Body of pancreas (tissue), 4 donors: ENCODE results near the gene ST3GAL4. TPM values are rescaled to one million over a fixed set of nuclear protein-coding genes. Genes with fewer than 3 reads are reported as not detected.
A peak's percentile ranks its signal among the peaks of the same experiment; 100 is the strongest.

Experiments used
- ATAC-seq: fragments of 150-250 bp; one replicate; pipeline ENCODE4 v1.9.1; 2016
- DNase-seq, 4 donors: peaks; one replicate each; pipeline ENCODE4 v3.0.0-alpha.2; 2019
- H3K27ac ChIP-seq, 4 donors: fragments of 200-600 bp; sonication (generic); 1 replicate in 3 of 4; 2 replicates in 1 of 4; pipeline versions ENCODE4 v1.5.1 to v1.6.1; 2016 to 2019; ENCODE audit warnings: mild to moderate bottlenecking in 1 of 4, mixed read lengths in 1 of 4, moderate library complexity in 1 of 4
- H3K27me3 ChIP-seq, 2 donors: fragments of 200-600 bp; sonication (generic); one replicate each; pipeline ENCODE4 v1.6.0; 2016; ENCODE audit warnings: mild to moderate bottlenecking in 1 of 2
- H3K36me3 ChIP-seq, 2 donors: fragments of 200-600 bp; sonication (generic); replicated peaks in 1 of 2; 2 replicates each; pipeline ENCODE4 v1.5.1; 2016; ENCODE audit warnings: low read depth in 2 of 2; ENCODE audit not compliant: insufficient read depth in 1 of 2
- H3K4me1 ChIP-seq: fragments of 200-600 bp; sonication (generic); one replicate; pipeline ENCODE4 v1.6.0; 2016
- H3K4me3 ChIP-seq, 2 donors: fragments of 200-600 bp; sonication (generic); 1 replicate in 1 of 2; 2 replicates in 1 of 2; pipeline ENCODE4 v1.5.1; 2016 to 2019
- H3K9me3 ChIP-seq, 3 donors: fragments of 200-600 bp; sonication (generic); 1 replicate in 2 of 3; 2 replicates in 1 of 3; pipeline ENCODE4 v1.5.1; 2016
- CTCF ChIP-seq, 7 experiments: fragments of 450-650 bp in 4 of 7; fragments of 200-600 bp in 3 of 7; sonication (generic) in 3 of 7; IDR thresholded peaks; one replicate each; pipeline ENCODE4 v1.5.1; 2016 to 2019; ENCODE audit warnings: antibody characterized with exemption in 7 of 7
- POLR2A ChIP-seq, 3 donors: fragments of 450-650 bp; IDR thresholded peaks; one replicate each; pipeline ENCODE4 v1.6.1; 2016; ENCODE audit warnings: antibody characterized with exemption in 3 of 3, mild to moderate bottlenecking in 2 of 3
- WGBS, 2 donors: methylation state at CpG; one replicate each; pipeline ENCODE4 v1.1.5; 2017; 5-methylcytosine and 5-hydroxymethylcytosine counted together
- intact Hi-C: fragments of 100-400 bp; cut with DNase I; formaldehyde crosslinking; loops from one replicate; pipeline ENCODE4 v1.15.1; 2023
- total RNA-seq, 2 donors: library from RNA; depleted of rRNA; stranded (reverse); fragments of >200 nt; gene quantifications; one replicate each; pipeline ENCODE4 v1.1.0, GENCODE V29; 2016

The ST3GAL4 gene
- total RNA-seq, 2 donors from 2014 or later = 7.5 to 14.8 TPM

GRCh38 chr11:126410649-126411048 lies 55.2 kb downstream of the ST3GAL4 start:
- TF ChIP-seq CTCF (IDR thresholded peaks at IDR 0.05) = no peak
- no peak for TF ChIP-seq POLR2A (IDR thresholded peaks at IDR 0.05)
- H3K27me3 ChIP-seq = no peaks in the 10 kb centered on the region
- H3K9me3 ChIP-seq = no peaks in the 10 kb centered on the region
- intact Hi-C loops = no loop called here
- no peak overlapping the region for H3K4me3 ChIP-seq
- peaks cover under 1% of the 10 kb centered on the region for H3K4me1 ChIP-seq
- ATAC-seq (peak; percentile 32), DNase-seq (no peak)
- peak overlapping the region in 1 of 4 donors; percentile 31 for H3K27ac ChIP-seq
- H3K36me3 ChIP-seq = no peaks in the 10 kb centered on the region
- 67% methylated on average over 6 of the region's 6 CpGs for WGBS, 2 donors

- Histone ChIP-seq H3K4me1 (peaks cover 13% of the 10 kb centered on the region), H3K27me3 (no peaks in the 10 kb centered on the region), H3K4me3 (no peak overlapping the region), H3K36me3 (no peaks in the 10 kb centered on the region), H3K9me3 (no peaks in the 10 kb centered on the region), H3K27ac (no peak overlapping the region)
- intact Hi-C loops = no loop called here
- no peak for DNase-seq
- TF ChIP-seq CTCF (IDR thresholded peaks at IDR 0.05) (no peak), POLR2A (IDR thresholded peaks at IDR 0.05) (no peak)
- no peak for ATAC-seq
- WGBS, 2 donors = 65 to 72% methylated on average over 6 of the region's 6 CpGs
These were observed 56.5 kb downstream of the ST3GAL4 start for GRCh38 chr11:126411971-126412381.

DNA sequence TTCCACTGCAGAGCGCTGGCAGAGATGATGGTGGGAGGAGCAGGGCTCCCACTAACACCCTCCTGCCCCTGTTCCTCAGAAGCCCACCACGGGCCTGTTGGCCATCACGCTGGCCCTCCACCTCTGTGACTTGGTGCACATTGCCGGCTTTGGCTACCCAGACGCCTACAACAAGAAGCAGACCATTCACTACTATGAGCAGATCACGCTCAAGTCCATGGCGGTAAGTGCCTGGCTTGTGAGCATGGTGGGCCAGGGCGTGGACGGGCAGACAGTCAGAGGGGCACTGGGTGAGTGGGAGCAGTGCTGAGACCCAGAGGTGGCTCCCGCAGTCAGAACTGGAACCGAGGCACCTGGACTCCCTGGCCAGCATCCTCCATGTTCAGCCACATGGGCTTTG lies 57.9 kb downstream of the ST3GAL4 start:
- no peak overlapping the region for H3K4me3 ChIP-seq
- TF ChIP-seq CTCF (IDR thresholded peaks at IDR 0.05) = no peak
- TF ChIP-seq POLR2A (IDR thresholded peaks at IDR 0.05) = no peak
- peaks cover 19% of the 10 kb centered on the region for H3K4me1 ChIP-seq
- H3K27me3 ChIP-seq = no peaks in the 10 kb centered on the region
- H3K27ac ChIP-seq = no peak overlapping the region
- ATAC-seq = no peak
- 85 to 88% methylated on average over 10 to 11 of the region's 11 CpGs for WGBS, 2 donors
- intact Hi-C loops = no loop called here
- no peaks in the 10 kb centered on the region for H3K9me3 ChIP-seq
- DNase-seq = no peak
- H3K36me3 ChIP-seq = no peaks in the 10 kb centered on the region

GRCh38 chr11:126413843-126414405 lies 58.4 kb downstream of the ST3GAL4 start:
- Histone ChIP-seq H3K27ac (no peak overlapping the region), H3K4me3 (no peak overlapping the region), H3K27me3 (no peaks in the 10 kb centered on the region), H3K9me3 (no peaks in the 10 kb centered on the region), H3K4me1 (peaks cover 19% of the 10 kb centered on the region), H3K36me3 (no peaks in the 10 kb centered on the region)
- intact Hi-C loops = no loop called here
- 56 to 85% methylated on average over 2 to 9 of the region's 9 CpGs for WGBS, 2 donors
- no peak for DNase-seq
- TF ChIP-seq POLR2A (IDR thresholded peaks at IDR 0.05) (no peak), CTCF (IDR thresholded peaks at IDR 0.05) (no peak)
- ATAC-seq = no peak

DNA sequence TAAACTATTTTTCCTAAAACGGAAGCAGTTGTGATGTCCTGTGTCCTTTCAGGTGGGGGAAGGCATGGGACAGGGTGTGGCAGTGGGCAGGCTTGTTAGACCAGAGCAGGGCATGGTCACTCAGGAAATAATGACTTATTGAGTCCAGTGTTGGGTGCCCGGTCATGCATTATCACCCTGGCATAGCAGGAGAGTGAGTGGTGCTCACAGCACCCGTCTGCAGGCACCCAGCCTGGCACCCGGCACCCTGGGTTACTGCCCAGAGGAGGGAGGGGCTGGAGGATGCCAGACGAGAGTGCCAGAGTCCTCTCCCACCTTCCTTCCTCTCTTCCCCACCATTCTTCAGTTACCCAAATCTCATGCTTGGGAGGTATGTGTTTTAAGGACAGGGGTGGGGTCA lies 59.1 kb downstream of the ST3GAL4 start:
- H3K36me3 ChIP-seq = no peaks in the 10 kb centered on the region
- H3K27me3 ChIP-seq = no peaks in the 10 kb centered on the region
- peaks cover 19% of the 10 kb centered on the region for H3K4me1 ChIP-seq
- no peak for TF ChIP-seq CTCF (IDR thresholded peaks at IDR 0.05)
- TF ChIP-seq POLR2A (IDR thresholded peaks at IDR 0.05) = no peak
- WGBS, 2 donors = 78 to 79% methylated on average over 2 to 5 of the region's 5 CpGs
- no peak for ATAC-seq
- no peak for DNase-seq
- peak overlapping the region in 1 of 4 donors; percentile 63 for H3K27ac ChIP-seq
- H3K4me3 ChIP-seq = no peak overlapping the region
- H3K9me3 ChIP-seq = no peaks in the 10 kb centered on the region
- intact Hi-C loops = no loop called here
